ENCODE measurements around the gene AFF3.

GRCh38 chr2:99984799-99985515 lies 157.4 kb downstream of the AFF3 start:
- TF ChIP-seq POLR2AphosphoS5 (IDR thresholded peaks at IDR 0.05) = no peak
- no peak for TF ChIP-seq CTCF (IDR thresholded peaks at IDR 0.05 in 8 of 11, conservative IDR thresholded peaks at IDR 0.05 in 3 of 11)

Measured in spleen (tissue), 7 donors.